IPS DF 6.9 (cell line): ENCODE results near the gene ITM2B.
"Not testable (repeated sequence)": the region's sequence is repeated elsewhere in the genome, so short reads cannot be mapped to it uniquely, and the experiment has no call there.

Experiments used
- DNase-seq: peaks from one replicate; pipeline ENCODE4 v3.0.0-alpha.2; 2013; ENCODE audit warnings: low read depth, low spot score
- H3K27ac ChIP-seq: one replicate; pipeline ENCODE4 v1.5.1; 2013; ENCODE audit warnings: low read length, control low read depth
- H3K27me3 ChIP-seq: 2 replicates; pipeline ENCODE4 v1.6.1; 2013; ENCODE audit warnings: mild to moderate bottlenecking, low read length; ENCODE audit not compliant: control insufficient read depth, insufficient read depth
- H3K36me3 ChIP-seq: 2 replicates; pipeline ENCODE4 v1.6.1; 2013; ENCODE audit warnings: low read length; ENCODE audit not compliant: control insufficient read depth, insufficient read depth
- H3K4me1 ChIP-seq: 2 replicates; pipeline ENCODE4 v1.6.1; 2013; ENCODE audit warnings: low read length; ENCODE audit not compliant: control insufficient read depth, insufficient read depth
- H3K4me3 ChIP-seq: 2 replicates; pipeline ENCODE4 v1.5.1; 2013; ENCODE audit warnings: mild to moderate bottlenecking, low read length
- H3K9me3 ChIP-seq: 2 replicates; pipeline ENCODE4 v1.6.1; 2013; ENCODE audit warnings: low read length, inconsistent platforms; ENCODE audit not compliant: control insufficient read depth, insufficient read depth
- WGBS: extraction: QIAGEN DNeasy Blood & Tissue Kit; methylation state at CpG from one replicate; pipeline ENCODE4 v1.1.7; 2013; ENCODE audit warnings: mixed read lengths, missing lambda C conversion rate; ENCODE audit not compliant: insufficient read length, insufficient coverage; 5-methylcytosine and 5-hydroxymethylcytosine counted together

Gene ITM2B

GRCh38 chr13:48239369-48239768, 6.4 kb downstream of the ITM2B start:
- H3K27me3 ChIP-seq, H3K9me3 ChIP-seq, H3K4me1 ChIP-seq, H3K4me3 ChIP-seq, H3K27ac ChIP-seq, H3K36me3 ChIP-seq, DNase-seq: not testable (repeated sequence)
- no CpG with 5 or more reads among the region's 6 CpGs for WGBS

GRCh38 chr13:48241651-48242050, 8.6 kb downstream of the ITM2B start:
- DNase-seq, result no peak
- no CpG with 5 or more reads among the region's 4 CpGs for WGBS
- Histone ChIP-seq H3K9me3 (no peaks in the 10 kb centered on the region), H3K27ac (no peak overlapping the region), H3K4me1 (0 out of 2 replicates have a peak, but pooled peaks cover 1% of the 10 kb centered on the region), H3K36me3 (no peaks in the 10 kb centered on the region), H3K27me3 (no peaks in the 10 kb centered on the region), H3K4me3 (no peak overlapping the region)

GRCh38 chr13:48242677-48243076, 9.7 kb downstream of the ITM2B start:
- Histone ChIP-seq H3K9me3 (no peaks in the 10 kb centered on the region), H3K27ac (no peak overlapping the region), H3K36me3 (no peaks in the 10 kb centered on the region), H3K27me3 (no peaks in the 10 kb centered on the region), H3K4me1 (no peaks in the 10 kb centered on the region), H3K4me3 (no peak overlapping the region)
- no peak for DNase-seq
- WGBS, result no CpG with 5 or more reads among the region's 1 CpG

- WGBS, result no CpG with 5 or more reads among the region's 1 CpG
- no peak for DNase-seq
- no peaks in the 10 kb centered on the region for H3K9me3 ChIP-seq
- H3K27me3 ChIP-seq, result no peaks in the 10 kb centered on the region
- no peak overlapping the region for H3K4me3 ChIP-seq
- no peak overlapping the region for H3K27ac ChIP-seq
- no peaks in the 10 kb centered on the region for H3K4me1 ChIP-seq
- no peaks in the 10 kb centered on the region for H3K36me3 ChIP-seq
These were observed 11.2 kb downstream of the ITM2B start for GRCh38 chr13:48244159-48244558.

GRCh38 chr13:48246102-48246501, 13.1 kb downstream of the ITM2B start:
- 100% methylated on average over 1 of the region's 2 CpGs for WGBS
- H3K27me3 ChIP-seq, result no peaks in the 10 kb centered on the region

GRCh38 chr13:48249018-48249417, 16.0 kb downstream of the ITM2B start:
- Histone ChIP-seq H3K4me3 (no peak overlapping the region), H3K27ac (no peak overlapping the region), H3K4me1 (no peaks in the 10 kb centered on the region), H3K36me3 (no peaks in the 10 kb centered on the region), H3K9me3 (no peaks in the 10 kb centered on the region), H3K27me3 (no peaks in the 10 kb centered on the region)
- no peak for DNase-seq
- no CpG with 5 or more reads among the region's 2 CpGs for WGBS

More at GRCh38 chr13:48246102-48246501, 13.1 kb downstream of the ITM2B start:
- no peak for DNase-seq
- no peaks in the 10 kb centered on the region for H3K9me3 ChIP-seq
- H3K27ac ChIP-seq, result no peak overlapping the region
- H3K4me1 ChIP-seq, result no peaks in the 10 kb centered on the region
- no peaks in the 10 kb centered on the region for H3K36me3 ChIP-seq
- H3K4me3 ChIP-seq, result no peak overlapping the region

GRCh38 chr13:48251611-48252081, 18.6 kb downstream of the ITM2B start:
- no peak for DNase-seq
- WGBS, result no CpG with 5 or more reads among the region's 3 CpGs
- Histone ChIP-seq H3K4me3 (no peak overlapping the region), H3K4me1 (no peaks in the 10 kb centered on the region), H3K9me3 (no peaks in the 10 kb centered on the region), H3K27me3 (no peaks in the 10 kb centered on the region), H3K36me3 (no peaks in the 10 kb centered on the region), H3K27ac (no peak overlapping the region)

- H3K36me3 ChIP-seq, result no peaks in the 10 kb centered on the region
- H3K9me3 ChIP-seq, result no peaks in the 10 kb centered on the region
- H3K27me3 ChIP-seq, result no peaks in the 10 kb centered on the region
- no peaks in the 10 kb centered on the region for H3K4me1 ChIP-seq
- H3K4me3 ChIP-seq, result no peak overlapping the region
- no CpG with 5 or more reads among the region's 10 CpGs for WGBS
- H3K27ac ChIP-seq, result no peak overlapping the region
- DNase-seq, result no peak
These were observed 19.2 kb downstream of the ITM2B start for GRCh38 chr13:48252176-48252575.

- Histone ChIP-seq H3K27me3 (no peaks in the 10 kb centered on the region), H3K36me3 (no peaks in the 10 kb centered on the region), H3K9me3 (no peaks in the 10 kb centered on the region), H3K4me1 (no peaks in the 10 kb centered on the region), H3K4me3 (no peak overlapping the region), H3K27ac (no peak overlapping the region)
- no CpG with 5 or more reads among the region's 2 CpGs for WGBS
- DNase-seq, result no peak
These were observed 20.8 kb downstream of the ITM2B start for GRCh38 chr13:48253849-48254248.

- no peaks in the 10 kb centered on the region for H3K9me3 ChIP-seq
- no CpG with 5 or more reads among the region's 13 CpGs for WGBS
These were observed 22.1 kb downstream of the ITM2B start for GRCh38 chr13:48255090-48255489.

GRCh38 chr13:48255954-48256353, 22.9 kb downstream of the ITM2B start:
- H3K36me3 ChIP-seq, result peaks cover 2% of the 10 kb centered on the region; the same call in 1 of the 2 replicates
- H3K4me1 ChIP-seq, result no peaks in the 10 kb centered on the region
- no peaks in the 10 kb centered on the region for H3K9me3 ChIP-seq
- no peak overlapping the region for H3K4me3 ChIP-seq
- no peaks in the 10 kb centered on the region for H3K27me3 ChIP-seq
- no CpG with 5 or more reads among the region's 1 CpG for WGBS
- DNase-seq, result no peak
- no peak overlapping the region for H3K27ac ChIP-seq

More at GRCh38 chr13:48255090-48255489, 22.1 kb downstream of the ITM2B start:
- Histone ChIP-seq H3K27me3 (no peaks in the 10 kb centered on the region), H3K4me1 (no peaks in the 10 kb centered on the region), H3K27ac (no peak overlapping the region), H3K4me3 (no peak overlapping the region), H3K36me3 (peaks cover 2% of the 10 kb centered on the region; the same call in 1 of the 2 replicates)
- no peak for DNase-seq
